GM20000 (cell line): ENCODE data around the gene ATG12.

Source experiments
- DNase-seq: peaks from one replicate; pipeline ENCODE4 v3.0.0; 2012; ENCODE audit warnings: low spot score
- CTCF ChIP-seq: IDR thresholded peaks from 2 replicates; pipeline ENCODE4 v1.5.1; 2012; ENCODE audit warnings: mild to moderate bottlenecking, control low read depth; ENCODE audit errors: extremely low read depth, missing control alignments

ATG12 gene

GRCh38 chr5:115820846-115821245 lies 20.5 kb downstream of the ATG12 start:
- no peak for TF ChIP-seq CTCF
- no peak for DNase-seq

- TF ChIP-seq CTCF: no peak
- DNase-seq: no peak
Observed at GRCh38 chr5:115818821-115819220, 22.5 kb downstream of the ATG12 start.

- no peak for DNase-seq
- TF ChIP-seq CTCF: no peak
Observed at GRCh38 chr5:115817386-115817785, 24.0 kb downstream of the ATG12 start.

GRCh38 chr5:115816226-115817081 lies 24.9 kb downstream of the ATG12 start, which contains the start of gene CDO1:
CDO1 (minus strand) TSS chr5:115816659; CDS start chr5:115816397, 262 bp downstream.
- TF ChIP-seq CTCF: no peak
- DNase-seq: peak; percentile 33

GRCh38 chr5:115815693-115816225 lies 25.6 kb downstream of the ATG12 start:
- TF ChIP-seq CTCF: no peak
- peak; percentile 19 for DNase-seq

- no peak for DNase-seq
- TF ChIP-seq CTCF: no peak
Observed at GRCh38 chr5:115815006-115815692, 26.2 kb downstream of the ATG12 start.

GRCh38 chr5:115813719-115814118 lies 27.6 kb downstream of the ATG12 start:
- no peak for DNase-seq

More at GRCh38 chr5:115813719-115814118, 27.6 kb downstream of the ATG12 start:
- no peak for TF ChIP-seq CTCF
